Body of pancreas (tissue), 4 donors: Measurements from ENCODE around the gene COL4A6. TPM values are rescaled to one million over a fixed set of nuclear protein-coding genes. Genes with fewer than 3 reads are reported as not detected.
A peak's percentile ranks its signal among the peaks of the same experiment; 100 is the strongest.

Experiments
- ATAC-seq: fragments of 150-250 bp; one replicate; pipeline ENCODE4 v1.9.1; 2016
- DNase-seq, 4 donors: peaks; one replicate each; pipeline ENCODE4 v3.0.0-alpha.2; 2019
- H3K27ac ChIP-seq, 4 donors: fragments of 200-600 bp; sonication (generic); 1 replicate in 3 of 4; 2 replicates in 1 of 4; pipeline versions ENCODE4 v1.5.1 to v1.6.1; 2016 to 2019; ENCODE audit warnings: mild to moderate bottlenecking in 1 of 4, mixed read lengths in 1 of 4, moderate library complexity in 1 of 4
- H3K27me3 ChIP-seq, 2 donors: fragments of 200-600 bp; sonication (generic); one replicate each; pipeline ENCODE4 v1.6.0; 2016; ENCODE audit warnings: mild to moderate bottlenecking in 1 of 2
- H3K36me3 ChIP-seq, 2 donors: fragments of 200-600 bp; sonication (generic); replicated peaks in 1 of 2; 2 replicates each; pipeline ENCODE4 v1.5.1; 2016; ENCODE audit warnings: low read depth in 2 of 2; ENCODE audit not compliant: insufficient read depth in 1 of 2
- H3K4me1 ChIP-seq: fragments of 200-600 bp; sonication (generic); one replicate; pipeline ENCODE4 v1.6.0; 2016
- H3K4me3 ChIP-seq, 2 donors: fragments of 200-600 bp; sonication (generic); 1 replicate in 1 of 2; 2 replicates in 1 of 2; pipeline ENCODE4 v1.5.1; 2016 to 2019
- H3K9me3 ChIP-seq, 3 donors: fragments of 200-600 bp; sonication (generic); 1 replicate in 2 of 3; 2 replicates in 1 of 3; pipeline ENCODE4 v1.5.1; 2016
- POLR2A ChIP-seq, 3 donors: fragments of 450-650 bp; IDR thresholded peaks; one replicate each; pipeline ENCODE4 v1.6.1; 2016; ENCODE audit warnings: antibody characterized with exemption in 3 of 3, mild to moderate bottlenecking in 2 of 3
- WGBS, 2 donors: methylation state at CpG; one replicate each; pipeline ENCODE4 v1.1.5; 2017; 5-methylcytosine and 5-hydroxymethylcytosine counted together
- intact Hi-C: fragments of 100-400 bp; cut with DNase I; formaldehyde crosslinking; loops from one replicate; pipeline ENCODE4 v1.15.1; 2023
- total RNA-seq, 2 donors: library from RNA; depleted of rRNA; stranded (reverse); fragments of >200 nt; gene quantifications; one replicate each; pipeline ENCODE4 v1.1.0, GENCODE V29; 2016
- TF ChIP-seq, protein P1 (sequence below), 7 experiments: fragments of 450-650 bp in 4 of 7; fragments of 200-600 bp in 3 of 7; sonication (generic) in 3 of 7; IDR thresholded peaks; one replicate each; pipeline ENCODE4 v1.5.1; 2016 to 2019; ENCODE audit warnings: antibody characterized with exemption in 7 of 7

The COL4A6 gene
- total RNA-seq, 2 donors from 2014 or later: under 0.01 to 0.52 TPM

DNA sequence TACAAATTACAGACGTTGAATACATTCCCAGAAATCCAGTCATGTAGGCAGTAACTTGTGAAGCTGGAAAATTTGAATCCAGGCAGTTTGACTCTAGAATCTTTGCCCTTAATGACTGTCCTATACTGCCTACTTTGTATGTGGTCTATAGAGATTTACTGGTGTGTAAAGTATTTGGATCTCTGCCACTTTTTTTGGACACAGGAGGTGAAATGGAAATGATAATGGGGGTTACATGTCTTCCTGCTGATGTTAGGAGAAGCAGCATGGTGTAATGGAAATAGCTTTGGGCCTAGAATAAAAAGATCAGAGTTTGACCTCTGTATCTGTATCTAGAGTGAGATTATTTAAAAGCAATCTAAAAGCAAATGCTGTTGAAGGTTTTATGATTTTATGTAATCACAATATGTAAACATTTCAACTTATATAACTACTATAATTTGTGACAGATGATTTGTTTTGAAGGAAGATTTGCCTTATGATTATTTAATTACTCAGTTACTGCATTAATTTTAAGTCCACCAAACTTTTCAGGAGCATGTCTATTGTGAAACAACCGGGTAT, 4.8 kb upstream of the COL4A6 start:
- Histone ChIP-seq H3K9me3 (no peaks in the 10 kb centered on the region), H3K27ac (no peak overlapping the region), H3K4me1 (no peaks in the 10 kb centered on the region), H3K4me3 (no peak overlapping the region), H3K36me3 (no peaks in the 10 kb centered on the region), H3K27me3 (no peaks in the 10 kb centered on the region)
- DNase-seq (no peak), ATAC-seq (no peak)
- WGBS, 2 donors: 54 to 74% methylated on average over 2 of the region's 2 CpGs
- intact Hi-C loops: no loop called here
- TF ChIP-seq, protein P1, sequence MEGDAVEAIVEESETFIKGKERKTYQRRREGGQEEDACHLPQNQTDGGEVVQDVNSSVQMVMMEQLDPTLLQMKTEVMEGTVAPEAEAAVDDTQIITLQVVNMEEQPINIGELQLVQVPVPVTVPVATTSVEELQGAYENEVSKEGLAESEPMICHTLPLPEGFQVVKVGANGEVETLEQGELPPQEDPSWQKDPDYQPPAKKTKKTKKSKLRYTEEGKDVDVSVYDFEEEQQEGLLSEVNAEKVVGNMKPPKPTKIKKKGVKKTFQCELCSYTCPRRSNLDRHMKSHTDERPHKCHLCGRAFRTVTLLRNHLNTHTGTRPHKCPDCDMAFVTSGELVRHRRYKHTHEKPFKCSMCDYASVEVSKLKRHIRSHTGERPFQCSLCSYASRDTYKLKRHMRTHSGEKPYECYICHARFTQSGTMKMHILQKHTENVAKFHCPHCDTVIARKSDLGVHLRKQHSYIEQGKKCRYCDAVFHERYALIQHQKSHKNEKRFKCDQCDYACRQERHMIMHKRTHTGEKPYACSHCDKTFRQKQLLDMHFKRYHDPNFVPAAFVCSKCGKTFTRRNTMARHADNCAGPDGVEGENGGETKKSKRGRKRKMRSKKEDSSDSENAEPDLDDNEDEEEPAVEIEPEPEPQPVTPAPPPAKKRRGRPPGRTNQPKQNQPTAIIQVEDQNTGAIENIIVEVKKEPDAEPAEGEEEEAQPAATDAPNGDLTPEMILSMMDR (IDR thresholded peaks at IDR 0.05): no peak
- no peak for TF ChIP-seq POLR2A (IDR thresholded peaks at IDR 0.05)

DNA sequence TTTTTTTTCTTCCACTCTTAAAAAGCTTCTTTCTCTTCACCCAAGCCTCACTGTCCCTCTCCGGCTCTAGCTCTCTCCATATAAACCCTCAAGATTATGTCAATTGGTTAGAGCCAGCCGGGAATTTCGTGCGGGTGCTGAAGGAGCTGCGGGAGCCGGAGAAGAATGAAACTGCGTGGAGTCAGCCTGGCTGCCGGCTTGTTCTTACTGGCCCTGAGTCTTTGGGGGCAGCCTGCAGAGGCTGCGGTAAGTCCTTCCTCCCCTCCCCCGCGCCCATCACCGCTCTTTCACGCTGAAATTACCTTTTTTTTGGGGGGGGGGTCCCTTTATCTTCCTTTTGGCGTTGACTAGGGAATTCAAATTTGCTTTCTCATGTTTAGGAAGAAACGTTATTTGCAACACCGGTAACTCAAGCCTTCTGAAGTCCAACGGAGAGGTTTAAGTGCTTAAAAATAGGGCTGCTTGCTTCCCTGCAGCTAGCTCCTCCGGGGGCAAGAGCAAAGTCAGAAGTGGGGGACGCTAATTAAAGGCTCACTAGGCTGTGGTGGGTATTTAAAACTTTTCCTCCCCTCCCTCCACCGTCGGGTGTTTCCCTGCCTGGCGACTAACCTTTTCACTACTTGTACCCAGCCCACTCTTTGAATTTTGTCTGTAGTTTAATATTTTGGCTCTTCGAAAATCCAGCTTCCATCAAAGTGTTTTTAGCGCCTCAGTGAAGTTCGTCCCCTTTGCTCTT, 1.9 kb upstream of the COL4A6 start:
- Histone ChIP-seq H3K36me3 (no peaks in the 10 kb centered on the region), H3K27ac (no peak overlapping the region), H3K4me1 (no peaks in the 10 kb centered on the region), H3K9me3 (no peaks in the 10 kb centered on the region), H3K4me3 (no peak overlapping the region), H3K27me3 (no peaks in the 10 kb centered on the region)
- intact Hi-C loops: no loop called here
- ATAC-seq (peak; percentile 24), DNase-seq (peak in 3 of 4 donors; percentile 1 to 19 (median 9))
- 3% methylated on average over 19 to 25 of the region's 25 CpGs for WGBS, 2 donors
- no peak for TF ChIP-seq POLR2A (IDR thresholded peaks at IDR 0.05)
- TF ChIP-seq, protein P1 (IDR thresholded peaks at IDR 0.05): no peak

DNA sequence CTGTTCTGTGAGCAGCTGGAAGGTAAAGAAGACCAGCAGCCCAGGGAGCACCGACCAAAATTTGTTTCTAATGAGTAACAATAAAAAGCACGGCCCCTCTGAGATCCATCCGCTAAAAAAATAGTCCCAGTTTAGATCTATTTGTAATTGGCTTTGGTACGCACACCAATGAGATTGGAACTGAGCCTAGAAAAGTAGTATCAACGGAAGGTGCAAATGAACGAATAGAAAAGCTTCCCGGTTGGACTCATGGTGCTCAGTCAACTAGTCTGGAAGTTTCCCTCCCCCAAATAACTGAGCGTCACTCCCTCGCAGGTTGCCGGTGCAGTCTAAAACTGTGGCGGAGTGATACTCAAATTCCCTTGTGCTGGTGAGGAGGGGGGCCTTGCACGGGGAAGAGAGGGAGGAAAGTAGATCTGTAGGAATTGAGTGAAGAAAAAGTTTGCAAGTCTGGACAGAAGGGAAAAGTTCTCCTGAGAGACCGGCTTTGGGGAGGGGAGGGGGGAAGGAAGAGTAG, 1.3 kb upstream of the COL4A6 start, which contains the start of gene COL4A5:
TSS of gene COL4A5 (plus strand) at position 413 of the 517 bp plus-strand sequence. CDS start 288 bp downstream, outside the sequence.
- Histone ChIP-seq H3K4me1 (no peaks in the 10 kb centered on the region), H3K36me3 (no peaks in the 10 kb centered on the region), H3K27ac (no peak within 1 kb of the TSS), H3K9me3 (no peaks in the 10 kb centered on the region), H3K27me3 (no peaks in the 10 kb centered on the region), H3K4me3 (no peak within 1 kb of the TSS)
- DNase-seq (peak; percentile 29 to 59 (median 40)), ATAC-seq (peak; percentile 77)
- TF ChIP-seq, protein P1 (IDR thresholded peaks at IDR 0.05): no peak
- intact Hi-C loops: no loop called here
- 0 to 1% methylated on average over 13 of the region's 13 CpGs for WGBS, 2 donors

DNA sequence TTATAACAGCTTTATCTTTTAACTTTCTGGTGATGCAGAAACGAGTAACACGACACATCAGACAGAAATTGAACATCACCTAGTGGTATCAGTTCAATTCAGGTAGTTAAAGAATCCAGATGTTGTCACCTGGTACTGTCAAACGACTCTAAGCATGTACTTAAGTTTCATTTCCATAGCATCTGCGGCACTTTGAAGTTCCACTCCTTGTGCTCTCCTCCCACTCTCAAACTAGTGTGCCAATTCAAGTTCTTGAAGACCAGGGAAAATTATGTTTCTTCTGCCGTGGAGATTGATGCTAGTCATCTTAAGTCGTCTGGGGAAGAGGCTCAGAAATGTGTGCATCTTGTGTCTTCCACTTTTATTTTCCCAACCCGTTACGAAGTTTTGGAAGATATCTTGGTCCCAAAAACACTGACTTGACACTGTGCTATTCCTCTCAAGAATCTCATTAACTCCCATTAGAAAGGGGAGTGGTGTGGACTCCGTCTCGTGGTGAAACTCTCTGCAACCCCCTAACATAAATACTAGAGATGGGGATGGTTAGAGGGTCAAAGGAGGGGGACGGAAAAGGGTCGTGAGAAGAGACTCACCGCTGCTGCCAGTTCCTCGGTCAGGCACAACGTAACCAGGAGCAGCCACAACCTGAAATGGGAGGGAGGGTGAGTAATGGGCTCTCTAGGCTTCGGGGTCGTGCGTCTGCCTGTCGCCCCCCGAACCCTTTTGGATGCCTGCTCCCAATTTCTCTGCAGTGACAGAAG, 693 bp downstream of the COL4A6 start:
- DNase-seq (no peak), ATAC-seq (no peak)
- H3K4me1 ChIP-seq: no peaks in the 10 kb centered on the region
- 19% methylated on average over 20 of the region's 20 CpGs for WGBS, 2 donors
- H3K27me3 ChIP-seq: no peaks in the 10 kb centered on the region
- H3K27ac ChIP-seq: no peak overlapping the region
- H3K4me3 ChIP-seq: no peak overlapping the region
- intact Hi-C loops: no loop called here
- H3K9me3 ChIP-seq: no peaks in the 10 kb centered on the region
- H3K36me3 ChIP-seq: no peaks in the 10 kb centered on the region
- TF ChIP-seq, protein P1 (IDR thresholded peaks at IDR 0.05): no peak
- no peak for TF ChIP-seq POLR2A (IDR thresholded peaks at IDR 0.05)
